WTC11 (cell line): ENCODE data around the gene TMEM94.

Experiments
- CTCF ChIP-seq: fragments of 200-600 bp; IDR thresholded peaks from 2 replicates; pipeline ENCODE4 v1.8.0; 2022; ENCODE audit warnings: antibody characterized with exemption
- FOXP4 ChIP-seq: sonication (generic); formaldehyde crosslinking; IDR thresholded peaks from 2 replicates; pipeline ENCODE4 v1.8.0; 2022; ENCODE audit warnings: mild to moderate bottlenecking, missing genetic modification reagents
- NFATC4 ChIP-seq: fragments of 250-450 bp; sonication (Bioruptor Pico); IDR thresholded peaks from 2 replicates; pipeline ENCODE4 v1.9.0; 2021; ENCODE audit warnings: mild to moderate bottlenecking
- TP53 ChIP-seq: sonication (generic); formaldehyde crosslinking; IDR thresholded peaks from 2 replicates; pipeline ENCODE4 v1.8.1; 2023; ENCODE audit warnings: mild to moderate bottlenecking, missing genetic modification reagents
- TF ChIP-seq, protein P1 (sequence below): sonication (generic); formaldehyde crosslinking; IDR thresholded peaks from 2 replicates; pipeline ENCODE4 v1.8.0; 2022; ENCODE audit warnings: mild to moderate bottlenecking, missing genetic modification reagents
- TF ChIP-seq, protein P2 (sequence below): fragments of 250-450 bp; sonication (Bioruptor Pico); IDR thresholded peaks from 2 replicates; pipeline ENCODE4 v2.1.2; 2022; ENCODE audit warnings: mild to moderate bottlenecking, moderate library complexity

- TF ChIP-seq, protein P1, sequence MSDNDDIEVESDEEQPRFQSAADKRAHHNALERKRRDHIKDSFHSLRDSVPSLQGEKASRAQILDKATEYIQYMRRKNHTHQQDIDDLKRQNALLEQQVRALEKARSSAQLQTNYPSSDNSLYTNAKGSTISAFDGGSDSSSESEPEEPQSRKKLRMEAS (CRISPR knock-in tag): no peak
- no peak for TF ChIP-seq CTCF
- no peak for TF ChIP-seq TP53 (CRISPR knock-in tag)
- no peak for TF ChIP-seq FOXP4 (CRISPR knock-in tag)
- TF ChIP-seq, protein P2, sequence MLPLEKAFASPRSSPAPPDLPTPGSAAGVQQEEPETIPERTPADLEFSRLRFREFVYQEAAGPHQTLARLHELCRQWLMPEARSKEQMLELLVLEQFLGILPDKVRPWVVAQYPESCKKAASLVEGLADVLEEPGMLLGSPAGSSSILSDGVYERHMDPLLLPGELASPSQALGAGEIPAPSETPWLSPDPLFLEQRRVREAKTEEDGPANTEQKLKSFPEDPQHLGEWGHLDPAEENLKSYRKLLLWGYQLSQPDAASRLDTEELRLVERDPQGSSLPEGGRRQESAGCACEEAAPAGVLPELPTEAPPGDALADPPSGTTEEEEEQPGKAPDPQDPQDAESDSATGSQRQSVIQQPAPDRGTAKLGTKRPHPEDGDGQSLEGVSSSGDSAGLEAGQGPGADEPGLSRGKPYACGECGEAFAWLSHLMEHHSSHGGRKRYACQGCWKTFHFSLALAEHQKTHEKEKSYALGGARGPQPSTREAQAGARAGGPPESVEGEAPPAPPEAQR (CRISPR knock-in tag): no peak
- TF ChIP-seq NFATC4 (CRISPR knock-in tag): no peak
These were observed 47.5 kb downstream of the TMEM94 start for GRCh38 chr17:75503976-75504346.
